ENCODE measurements around the gene VPREB1.

DNA sequence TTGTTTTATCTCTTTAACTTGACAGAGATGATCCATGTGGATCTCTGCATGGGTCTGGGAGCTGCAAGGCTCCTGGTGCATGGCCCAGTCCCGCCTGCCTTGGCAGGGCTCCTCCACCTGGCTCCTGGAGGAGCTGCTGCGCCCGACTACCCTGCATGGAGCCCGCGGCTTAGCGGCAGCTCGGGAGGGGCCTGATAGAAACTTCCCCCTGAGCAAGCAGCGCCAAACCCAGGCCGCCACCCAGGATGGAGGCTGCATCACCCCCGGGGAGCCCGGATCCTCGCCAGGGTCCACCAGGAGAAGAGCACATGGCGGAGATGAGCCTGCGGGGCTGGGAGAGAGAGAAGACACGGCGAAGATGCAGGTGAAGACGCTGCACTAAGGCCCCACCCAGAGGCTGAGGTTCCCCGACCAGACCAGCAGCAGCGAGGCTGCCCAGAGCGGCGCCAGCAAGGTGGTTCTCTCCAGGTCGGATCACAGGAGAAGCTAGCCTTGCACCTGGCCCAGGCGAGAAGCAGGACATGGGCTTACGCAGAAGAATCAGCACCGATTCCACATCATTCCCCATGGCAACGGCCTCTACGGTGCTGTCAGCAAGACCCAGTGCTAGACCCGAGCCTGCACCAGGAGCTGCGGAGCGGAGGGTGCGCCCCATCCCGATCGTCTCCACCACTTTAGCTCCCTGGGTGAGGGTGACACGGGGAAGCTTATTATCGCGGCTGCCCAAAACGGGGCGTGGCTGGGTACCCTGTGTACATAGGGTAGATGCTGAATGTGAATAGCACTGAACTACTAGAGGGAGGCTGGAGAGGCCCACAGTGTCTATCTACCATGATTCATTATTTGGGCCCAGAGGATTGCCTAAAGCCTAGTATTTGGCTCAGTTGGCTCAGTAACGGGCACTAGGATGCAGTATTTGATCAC is 41.3 kb upstream of the VPREB1 start:
- TF ChIP-seq, protein P1, sequence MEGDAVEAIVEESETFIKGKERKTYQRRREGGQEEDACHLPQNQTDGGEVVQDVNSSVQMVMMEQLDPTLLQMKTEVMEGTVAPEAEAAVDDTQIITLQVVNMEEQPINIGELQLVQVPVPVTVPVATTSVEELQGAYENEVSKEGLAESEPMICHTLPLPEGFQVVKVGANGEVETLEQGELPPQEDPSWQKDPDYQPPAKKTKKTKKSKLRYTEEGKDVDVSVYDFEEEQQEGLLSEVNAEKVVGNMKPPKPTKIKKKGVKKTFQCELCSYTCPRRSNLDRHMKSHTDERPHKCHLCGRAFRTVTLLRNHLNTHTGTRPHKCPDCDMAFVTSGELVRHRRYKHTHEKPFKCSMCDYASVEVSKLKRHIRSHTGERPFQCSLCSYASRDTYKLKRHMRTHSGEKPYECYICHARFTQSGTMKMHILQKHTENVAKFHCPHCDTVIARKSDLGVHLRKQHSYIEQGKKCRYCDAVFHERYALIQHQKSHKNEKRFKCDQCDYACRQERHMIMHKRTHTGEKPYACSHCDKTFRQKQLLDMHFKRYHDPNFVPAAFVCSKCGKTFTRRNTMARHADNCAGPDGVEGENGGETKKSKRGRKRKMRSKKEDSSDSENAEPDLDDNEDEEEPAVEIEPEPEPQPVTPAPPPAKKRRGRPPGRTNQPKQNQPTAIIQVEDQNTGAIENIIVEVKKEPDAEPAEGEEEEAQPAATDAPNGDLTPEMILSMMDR (conservative IDR thresholded peaks at IDR 0.05; ENCODE audit: low read depth, low read length), result no peak
- TF ChIP-seq CEBPB (IDR thresholded peaks at IDR 0.05; ENCODE audit: low read depth, low read length) (no peak), POLR2A (IDR thresholded peaks at IDR 0.05; ENCODE audit: low read depth, low read length) (no peak), MXI1 (IDR thresholded peaks at IDR 0.05; ENCODE audit: borderline replicate concordance, low read depth, low read length) (no peak), MAZ (IDR thresholded peaks at IDR 0.05; ENCODE audit: borderline replicate concordance, low read depth, low read length) (no peak), RFX5 (IDR thresholded peaks at IDR 0.05; ENCODE audit: low read depth, low read length) (no peak)
- TF ChIP-seq, protein P2, sequence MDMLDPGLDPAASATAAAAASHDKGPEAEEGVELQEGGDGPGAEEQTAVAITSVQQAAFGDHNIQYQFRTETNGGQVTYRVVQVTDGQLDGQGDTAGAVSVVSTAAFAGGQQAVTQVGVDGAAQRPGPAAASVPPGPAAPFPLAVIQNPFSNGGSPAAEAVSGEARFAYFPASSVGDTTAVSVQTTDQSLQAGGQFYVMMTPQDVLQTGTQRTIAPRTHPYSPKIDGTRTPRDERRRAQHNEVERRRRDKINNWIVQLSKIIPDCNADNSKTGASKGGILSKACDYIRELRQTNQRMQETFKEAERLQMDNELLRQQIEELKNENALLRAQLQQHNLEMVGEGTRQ (IDR thresholded peaks at IDR 0.05; ENCODE audit: low read depth, low read length), result no peak
- TF ChIP-seq, protein P3, sequence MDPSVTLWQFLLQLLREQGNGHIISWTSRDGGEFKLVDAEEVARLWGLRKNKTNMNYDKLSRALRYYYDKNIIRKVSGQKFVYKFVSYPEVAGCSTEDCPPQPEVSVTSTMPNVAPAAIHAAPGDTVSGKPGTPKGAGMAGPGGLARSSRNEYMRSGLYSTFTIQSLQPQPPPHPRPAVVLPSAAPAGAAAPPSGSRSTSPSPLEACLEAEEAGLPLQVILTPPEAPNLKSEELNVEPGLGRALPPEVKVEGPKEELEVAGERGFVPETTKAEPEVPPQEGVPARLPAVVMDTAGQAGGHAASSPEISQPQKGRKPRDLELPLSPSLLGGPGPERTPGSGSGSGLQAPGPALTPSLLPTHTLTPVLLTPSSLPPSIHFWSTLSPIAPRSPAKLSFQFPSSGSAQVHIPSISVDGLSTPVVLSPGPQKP (IDR thresholded peaks at IDR 0.05; ENCODE audit: borderline replicate concordance, low read depth, low read length), result no peak
